Measurements from ENCODE around the gene SP2.

The SP2 gene

GRCh38 chr17:47895856-47896671 lies at the start of gene SP2:
Gene SP2, plus strand, starts transcription at chr17:47896236. Its CDS starts 51 bp downstream, at chr17:47896287.
- peak; percentile 100 for DNase-seq

- DNase-seq: no peak
These were observed 49.2 kb upstream of the SP2 start for GRCh38 chr17:47846716-47847340.

GRCh38 chr17:47847341-47848197 lies 48.5 kb upstream of the SP2 start:
- no peak for DNase-seq

- DNase-seq: no peak
These were observed 47.9 kb upstream of the SP2 start for GRCh38 chr17:47848198-47848513.

GRCh38 chr17:47850373-47850691 lies 45.7 kb upstream of the SP2 start:
- no peak for DNase-seq

GRCh38 chr17:47850692-47851573 lies 45.1 kb upstream of the SP2 start, which contains the start of gene SP6:
Gene SP6, minus strand, starts transcription at chr17:47851163. Its CDS starts 2,734 bp downstream, at chr17:47848429.
- peak; percentile 12 for DNase-seq

- no peak for DNase-seq
These were observed 44.3 kb upstream of the SP2 start for GRCh38 chr17:47851764-47852112.

GRCh38 chr17:47852113-47852949 lies 43.7 kb upstream of the SP2 start:
- DNase-seq: no peak

- no peak for DNase-seq
These were observed 42.4 kb upstream of the SP2 start for GRCh38 chr17:47853616-47854015.

GRCh38 chr17:47855737-47856136 lies 40.3 kb upstream of the SP2 start:
- no peak for DNase-seq

GRCh38 chr17:47856830-47857229 lies 39.2 kb upstream of the SP2 start:
- DNase-seq: no peak

- DNase-seq: no peak
These were observed 38.2 kb upstream of the SP2 start for GRCh38 chr17:47857551-47858455.

GRCh38 chr17:47860386-47860785 lies 35.6 kb upstream of the SP2 start:
- no peak for DNase-seq

- no peak for DNase-seq
These were observed 33.2 kb upstream of the SP2 start for GRCh38 chr17:47862621-47863440.

- no peak for DNase-seq
These were observed 31.2 kb upstream of the SP2 start for GRCh38 chr17:47864791-47865216.

- DNase-seq: no peak
These were observed 29.1 kb upstream of the SP2 start for GRCh38 chr17:47866941-47867340.

GRCh38 chr17:47867813-47868533 lies 28.1 kb upstream of the SP2 start:
- DNase-seq: no peak

GRCh38 chr17:47869114-47869513 lies 26.9 kb upstream of the SP2 start:
- no peak for DNase-seq

GRCh38 chr17:47870056-47870455 lies 26.0 kb upstream of the SP2 start:
- DNase-seq: no peak
